ENCODE results near the gene TULP1. TPM values are rescaled to one million over a fixed set of nuclear protein-coding genes. Genes with fewer than 3 reads are reported as not detected.

The TULP1 gene
- total and polyA plus RNA-seq, 2 of the 8 experiments (the other 6 are each of a cell fraction or from before 2014, with no cell fraction given): 3.2 to 6.8 TPM

DNA sequence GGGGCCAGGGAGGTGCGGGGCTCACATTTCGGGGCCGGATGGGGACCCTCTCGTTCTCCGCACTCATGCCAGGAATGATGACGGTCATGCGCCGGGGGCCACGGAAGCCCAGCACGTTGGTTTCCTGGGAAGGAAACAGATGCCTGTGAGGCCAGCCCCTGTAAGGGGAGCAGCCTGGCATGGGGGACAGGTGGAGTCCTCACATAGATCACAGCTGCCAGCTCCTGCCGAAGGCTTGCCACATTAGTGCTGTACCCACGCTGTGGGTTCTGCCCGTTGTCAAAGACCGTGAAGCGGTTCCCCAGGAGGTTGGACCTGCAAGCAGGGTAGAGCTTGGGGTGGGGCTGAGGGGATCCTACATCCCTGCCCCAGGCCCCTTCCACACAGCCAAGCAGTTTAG is 9.2 kb downstream of the TULP1 start:
- Histone ChIP-seq H3K18ac (ENCODE audit: extremely low read depth, low read length) (no peak overlapping the region), H3K9me3 (ENCODE audit: insufficient read depth in 2 of 2, low read depth in 1 of 2, low read length in 1 of 2) (no peaks in the 10 kb centered on the region), H4K8ac (ENCODE audit: extremely low read depth, insufficient read depth, low read length) (no peak overlapping the region), H3K79me1 (ENCODE audit: low read depth, low read length) (no peaks in the 10 kb centered on the region), H3K4me1 (replicated peaks in 1 of 4; ENCODE audit: control insufficient read depth in 3 of 4, insufficient read depth in 4 of 4, low read length in 3 of 4) (peaks cover 2 to 19% (median 12%) of the 10 kb centered on the region in 4 experiments), H2AFZ (ENCODE audit: low read length) (no peak overlapping the region), H3K4me2 (ENCODE audit: insufficient read depth in 1 of 2, low read depth in 2 of 2, low read length in 2 of 2) (no peak overlapping the region), H2BK5ac (ENCODE audit: low read depth, low read length) (no peak overlapping the region), H2BK15ac (ENCODE audit: low read length) (no peak overlapping the region), H3K23me2 (ENCODE audit: low read depth, low read length) (no peaks in the 10 kb centered on the region; the same call in 1 of the 2 replicates), H3K27ac (ENCODE audit: low read depth, low read length) (no peak overlapping the region), H3K36me3 (ENCODE audit: control insufficient read depth in 2 of 4, insufficient read depth in 4 of 4, low read length in 3 of 4) (no peaks in the 10 kb centered on the region), H3K56ac (replicated peaks; ENCODE audit: insufficient read length, low read depth, low read length) (no peak overlapping the region), H2AK5ac (ENCODE audit: low read depth, low read length) (no peak overlapping the region), H3K27me3 (replicated peaks in 1 of 4; ENCODE audit: control insufficient read depth in 3 of 4, extremely low read depth in 1 of 4, insufficient read depth in 3 of 4, low read length in 3 of 4) (peaks cover 0 to 7% (median 3%) of the 10 kb centered on the region in 4 experiments; a peak in 4 of 7 replicates), H4K91ac (replicated peaks; ENCODE audit: insufficient read length, low read length) (no peak overlapping the region), H2BK20ac (ENCODE audit: low read length) (no peak overlapping the region), H3K4me3 (ENCODE audit: extremely low read depth in 1 of 4, insufficient read depth in 2 of 4, low read depth in 3 of 4, low read length in 4 of 4) (no peak overlapping the region), H4K5ac (ENCODE audit: insufficient read length, low read depth, low read length) (no peak overlapping the region), H2BK12ac (ENCODE audit: low read depth, low read length) (no peak overlapping the region), H2BK120ac (replicated peaks; ENCODE audit: low read depth, low read length) (no peak overlapping the region), H3K79me2 (ENCODE audit: control insufficient read depth in 1 of 2, insufficient read depth in 2 of 2, low read length in 2 of 2) (no peaks in the 10 kb centered on the region), H3K14ac (ENCODE audit: insufficient read length) (no peak overlapping the region), H3K23ac (ENCODE audit: insufficient read length) (no peak overlapping the region), H3K4ac (replicated peaks; ENCODE audit: insufficient read length, low read depth, low read length) (no peak overlapping the region), H3K9ac (replicated peaks in 1 of 4; ENCODE audit: extremely low read depth in 1 of 4, low read depth in 3 of 4, low read length in 3 of 4) (no peak overlapping the region), H4K20me1 (replicated peaks in 1 of 2; ENCODE audit: control insufficient read depth in 1 of 2, insufficient read depth in 2 of 2, low read length in 2 of 2) (no peaks in the 10 kb centered on the region)
- WGBS, 2 experiments (ENCODE audit: extremely low coverage in 1 of 2, insufficient coverage in 1 of 2, insufficient read length in 1 of 2, insufficient replicate concordance in 2 of 2, low coverage in 1 of 2, low lambda C conversion rate in 2 of 2, missing lambda C conversion rate in 1 of 2): 87% methylated on average over 15 of the region's 15 CpGs; no CpG with 5 or more reads in 1 of the 2 experiments
- FAIRE-seq (no peak), DNase-seq (ENCODE audit: low read depth in 1 of 2, low spot score in 2 of 2) (no peak)
- CTCF ChIA-PET (ENCODE audit: partially characterized antibody): interaction anchor here (0.5 to 6.6 kb wide), 4 partner anchors 18 to 49 kb away, joined by 3 to 45 read pairs (median 4); no protein-coding TSS in a partner anchor
- no peak for TF ChIP-seq TAF7 (optimal IDR thresholded peaks at IDR 0.05; ENCODE audit: borderline replicate concordance, low read depth, low read length)
- no peak for TF ChIP-seq TAF1 (IDR thresholded peaks at IDR 0.05; ENCODE audit: low read depth, low read length)
- TF ChIP-seq RAD21 (IDR thresholded peaks at IDR 0.05 in 1 of 2, conservative IDR thresholded peaks at IDR 0.05 in 1 of 2; ENCODE audit: low read depth in 2 of 2, low read length in 2 of 2): no peak
- TF ChIP-seq CBX5 (IDR thresholded peaks at IDR 0.05; ENCODE audit: low read depth, low read length): no peak
- TF ChIP-seq CBX8 (IDR thresholded peaks at IDR 0.05; ENCODE audit: borderline replicate concordance, low read depth, low read length): no peak
- POLR2A ChIA-PET (ENCODE audit: partially characterized antibody): interaction anchor here (37.6 kb wide), 1 partner anchor 26 kb away, joined by 1319 read pairs; the partner anchor contains the start of gene RPL10A
